ENCODE measurements around the gene MOSMO.
"Not testable (repeated sequence)": the region's sequence is repeated elsewhere in the genome, so short reads cannot be mapped to it uniquely, and the experiment has no call there.

The MOSMO gene

DNA sequence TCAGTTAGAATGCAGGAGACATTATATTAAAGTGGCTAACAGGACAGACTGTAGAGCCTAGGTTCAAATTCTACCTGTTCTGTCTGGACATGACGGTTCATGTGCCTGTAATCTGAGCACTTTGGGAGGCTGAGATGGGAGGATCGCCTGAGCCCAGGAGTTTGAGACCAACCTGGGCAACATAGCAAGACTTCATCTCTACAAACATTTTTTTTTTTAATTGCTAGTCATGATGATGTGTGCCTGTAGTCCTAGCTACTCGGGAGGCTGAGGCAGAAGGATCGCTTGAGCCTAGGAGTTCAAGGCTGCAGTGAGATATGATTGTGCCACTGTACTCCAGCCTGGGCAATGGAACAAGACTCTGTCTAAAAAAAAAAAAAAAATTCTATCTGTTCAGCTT lies 16.9 kb downstream of the MOSMO start:
- H2BK5ac ChIP-seq (ENCODE audit: low read depth, low read length, poor library complexity); H3K27me3 ChIP-seq (ENCODE audit: insufficient read depth, low read length); DNase-seq; H3K27ac ChIP-seq (ENCODE audit: low read depth, low read length); H2BK120ac ChIP-seq (ENCODE audit: insufficient read depth, low read length, poor library complexity); H2BK12ac ChIP-seq (ENCODE audit: low read length); H2AFZ ChIP-seq (ENCODE audit: insufficient read depth, low read length, poor library complexity); H3K23ac ChIP-seq (ENCODE audit: low read length); H3K79me2 ChIP-seq (ENCODE audit: control insufficient read depth, insufficient read depth, low read length, poor library complexity); H3K4me3 ChIP-seq (ENCODE audit: low read depth, low read length); H3K36me3 ChIP-seq (ENCODE audit: control insufficient read depth in 1 of 2, insufficient read depth in 2 of 2, low read length in 2 of 2); H3K9me3 ChIP-seq (ENCODE audit: insufficient read depth, low read depth, low read length); H3K4me2 ChIP-seq (ENCODE audit: low read length); H3K4ac ChIP-seq (ENCODE audit: low read depth, low read length); H3K79me1 ChIP-seq (ENCODE audit: low read length); H4K91ac ChIP-seq (ENCODE audit: low read depth, low read length); H4K8ac ChIP-seq (ENCODE audit: low read depth, low read length); H2AK5ac ChIP-seq (ENCODE audit: low read length); H4K12ac ChIP-seq (ENCODE audit: low read depth, low read length); H3K4me1 ChIP-seq (ENCODE audit: control insufficient read depth in 1 of 2, insufficient read depth in 2 of 2, low read length in 2 of 2); H3K14ac ChIP-seq (ENCODE audit: low read length); H3K18ac ChIP-seq (ENCODE audit: low read length); H3K9ac ChIP-seq (ENCODE audit: low read length): not testable (repeated sequence)
- no CpG with 5 or more reads among the region's 4 CpGs for WGBS (ENCODE audit: extremely low coverage, insufficient coverage, insufficient read length)

DNA sequence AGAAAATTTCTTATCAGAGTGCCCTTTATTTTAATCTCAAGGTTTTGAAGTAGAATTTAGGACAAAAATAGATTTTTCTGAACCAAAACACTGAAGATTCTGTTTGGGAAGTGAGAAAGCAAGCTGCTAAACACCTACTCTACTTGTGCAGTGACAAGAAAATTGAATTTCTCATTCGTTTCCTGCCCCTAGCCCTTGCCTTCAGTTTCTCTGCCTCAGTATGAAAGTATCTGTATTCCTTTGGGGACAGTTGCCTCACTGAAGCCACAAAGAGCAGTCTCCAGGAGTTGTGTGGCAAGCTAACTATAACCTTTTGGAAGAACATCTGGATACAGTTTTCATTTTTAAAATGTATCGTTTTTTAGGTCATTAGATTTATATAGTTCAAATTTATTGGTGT lies 19.7 kb downstream of the MOSMO start:
- H2BK5ac ChIP-seq (ENCODE audit: low read depth, low read length, poor library complexity): no peak overlapping the region
- no peaks in the 10 kb centered on the region for H3K9me3 ChIP-seq (ENCODE audit: insufficient read depth, low read depth, low read length)
- H4K8ac ChIP-seq (ENCODE audit: low read depth, low read length): no peak overlapping the region
- no peak overlapping the region for H3K4me3 ChIP-seq (ENCODE audit: low read depth, low read length)
- no peak overlapping the region for H3K4ac ChIP-seq (ENCODE audit: low read depth, low read length)
- DNase-seq: no peak
- H2AK5ac ChIP-seq (ENCODE audit: low read length): no peak overlapping the region
- WGBS (ENCODE audit: extremely low coverage, insufficient coverage, insufficient read length): no CpG with 5 or more reads among the region's 2 CpGs
- no peak overlapping the region for H2BK12ac ChIP-seq (ENCODE audit: low read length)
- H3K36me3 ChIP-seq (ENCODE audit: control insufficient read depth in 1 of 2, insufficient read depth in 2 of 2, low read length in 2 of 2): no peaks in the 10 kb centered on the region
- no peak overlapping the region for H3K23ac ChIP-seq (ENCODE audit: low read length)
- H3K27me3 ChIP-seq (ENCODE audit: insufficient read depth, low read length): no peaks in the 10 kb centered on the region
- no peak overlapping the region for H3K4me2 ChIP-seq (ENCODE audit: low read length)
- H2BK120ac ChIP-seq (ENCODE audit: insufficient read depth, low read length, poor library complexity): no peak overlapping the region
- H3K27ac ChIP-seq (ENCODE audit: low read depth, low read length): no peak overlapping the region
- no peak overlapping the region for H4K12ac ChIP-seq (ENCODE audit: low read depth, low read length)
- H3K18ac ChIP-seq (ENCODE audit: low read length): no peak overlapping the region
- H3K79me1 ChIP-seq (ENCODE audit: low read length): no peaks in the 10 kb centered on the region
- H3K79me2 ChIP-seq (ENCODE audit: control insufficient read depth, insufficient read depth, low read length, poor library complexity): no peaks in the 10 kb centered on the region
- no peak overlapping the region for H3K9ac ChIP-seq (ENCODE audit: low read length)
- no peak overlapping the region for H4K91ac ChIP-seq (ENCODE audit: low read depth, low read length)
- H3K14ac ChIP-seq (ENCODE audit: low read length): no peak overlapping the region
- H2AFZ ChIP-seq (ENCODE audit: insufficient read depth, low read length, poor library complexity): no peak overlapping the region
- H3K4me1 ChIP-seq (ENCODE audit: control insufficient read depth in 1 of 2, insufficient read depth in 2 of 2, low read length in 2 of 2): no peaks in the 10 kb centered on the region

DNA sequence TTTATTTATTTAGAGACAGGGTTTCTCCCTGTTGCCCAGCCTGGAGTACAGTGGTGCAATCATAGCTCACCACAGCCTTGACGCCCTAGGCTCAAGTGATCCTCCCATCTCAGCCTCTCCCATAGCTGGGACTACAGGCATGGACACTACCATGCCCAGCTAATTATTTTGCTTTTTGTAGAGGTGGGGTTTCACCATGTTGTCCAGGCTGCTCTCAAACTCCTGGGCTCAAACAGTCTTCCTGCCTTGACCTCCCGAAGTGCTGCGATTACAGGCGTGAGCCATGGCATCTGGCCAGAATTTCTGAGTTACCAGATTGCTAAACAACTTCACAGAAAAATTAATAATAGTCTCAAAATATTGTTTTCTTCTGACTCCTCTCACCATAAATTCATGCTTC lies 21.7 kb downstream of the MOSMO start:
- H3K27me3 ChIP-seq (ENCODE audit: insufficient read depth, low read length): no peaks in the 10 kb centered on the region
- H3K27ac ChIP-seq (ENCODE audit: low read depth, low read length): no peak overlapping the region
- H2AK5ac ChIP-seq (ENCODE audit: low read length): no peak overlapping the region
- H3K9ac ChIP-seq (ENCODE audit: low read length): no peak overlapping the region
- no peak overlapping the region for H3K23ac ChIP-seq (ENCODE audit: low read length)
- no peak overlapping the region for H2BK5ac ChIP-seq (ENCODE audit: low read depth, low read length, poor library complexity)
- no peak overlapping the region for H3K4me3 ChIP-seq (ENCODE audit: low read depth, low read length)
- no peaks in the 10 kb centered on the region for H3K4me1 ChIP-seq (ENCODE audit: control insufficient read depth in 1 of 2, insufficient read depth in 2 of 2, low read length in 2 of 2)
- H3K4ac ChIP-seq (ENCODE audit: low read depth, low read length): no peak overlapping the region
- no peak overlapping the region for H4K91ac ChIP-seq (ENCODE audit: low read depth, low read length)
- no peak overlapping the region for H3K18ac ChIP-seq (ENCODE audit: low read length)
- DNase-seq: no peak
- H3K36me3 ChIP-seq (ENCODE audit: control insufficient read depth in 1 of 2, insufficient read depth in 2 of 2, low read length in 2 of 2): no peaks in the 10 kb centered on the region
- H4K12ac ChIP-seq (ENCODE audit: low read depth, low read length): no peak overlapping the region
- H3K79me2 ChIP-seq (ENCODE audit: control insufficient read depth, insufficient read depth, low read length, poor library complexity): no peaks in the 10 kb centered on the region
- H3K14ac ChIP-seq (ENCODE audit: low read length): no peak overlapping the region
- H4K8ac ChIP-seq (ENCODE audit: low read depth, low read length): no peak overlapping the region
- no CpG with 5 or more reads among the region's 4 CpGs for WGBS (ENCODE audit: extremely low coverage, insufficient coverage, insufficient read length)
- H2BK12ac ChIP-seq (ENCODE audit: low read length): no peak overlapping the region
- H3K4me2 ChIP-seq (ENCODE audit: low read length): no peak overlapping the region
- H3K9me3 ChIP-seq (ENCODE audit: insufficient read depth, low read depth, low read length): no peaks in the 10 kb centered on the region
- H2AFZ ChIP-seq (ENCODE audit: insufficient read depth, low read length, poor library complexity): no peak overlapping the region
- no peak overlapping the region for H2BK120ac ChIP-seq (ENCODE audit: insufficient read depth, low read length, poor library complexity)
- no peaks in the 10 kb centered on the region for H3K79me1 ChIP-seq (ENCODE audit: low read length)

DNA sequence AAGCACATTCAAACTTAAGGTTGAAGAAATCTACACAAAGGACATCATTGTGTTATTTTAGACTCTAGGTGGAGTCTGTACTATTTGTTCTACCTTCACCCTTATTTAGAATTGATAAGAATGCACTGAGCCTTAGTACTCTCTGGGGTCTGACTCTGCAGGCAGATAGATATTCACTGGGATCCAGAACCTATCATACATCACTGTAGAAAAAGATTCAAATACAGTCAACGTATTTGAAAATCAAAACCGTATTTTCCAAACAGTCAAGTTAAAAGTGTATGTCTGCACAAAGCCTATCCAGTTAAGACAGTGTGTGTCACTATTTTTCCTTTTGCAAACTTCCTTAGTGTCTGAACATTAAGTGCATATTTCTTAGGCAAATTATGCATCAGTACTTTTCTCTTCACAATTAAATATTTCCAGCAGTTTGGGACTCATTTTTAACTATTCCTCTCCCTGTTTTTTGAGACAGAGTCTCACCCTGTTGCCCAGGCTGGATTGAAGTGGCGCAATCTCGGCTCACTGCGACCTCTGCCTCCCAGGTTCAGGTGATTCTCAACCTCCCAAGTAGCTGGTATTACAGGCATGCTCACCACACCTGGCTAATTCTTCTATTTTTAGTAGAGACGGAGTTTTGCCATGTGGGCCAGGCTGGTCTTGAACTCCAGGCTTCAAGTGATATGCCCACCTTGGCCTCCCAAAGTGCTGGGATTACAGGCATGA lies 22.3 kb downstream of the MOSMO start:
- no peak overlapping the region for H3K14ac ChIP-seq (ENCODE audit: low read length)
- H3K4me2 ChIP-seq (ENCODE audit: low read length): no peak overlapping the region
- no peaks in the 10 kb centered on the region for H3K79me1 ChIP-seq (ENCODE audit: low read length)
- no peak overlapping the region for H3K18ac ChIP-seq (ENCODE audit: low read length)
- H3K27ac ChIP-seq (ENCODE audit: low read depth, low read length): no peak overlapping the region
- no peaks in the 10 kb centered on the region for H3K27me3 ChIP-seq (ENCODE audit: insufficient read depth, low read length)
- H2AK5ac ChIP-seq (ENCODE audit: low read length): no peak overlapping the region
- no peak overlapping the region for H2BK120ac ChIP-seq (ENCODE audit: insufficient read depth, low read length, poor library complexity)
- no peak overlapping the region for H2BK5ac ChIP-seq (ENCODE audit: low read depth, low read length, poor library complexity)
- H4K8ac ChIP-seq (ENCODE audit: low read depth, low read length): no peak overlapping the region
- no peaks in the 10 kb centered on the region for H3K36me3 ChIP-seq (ENCODE audit: control insufficient read depth in 1 of 2, insufficient read depth in 2 of 2, low read length in 2 of 2)
- H4K12ac ChIP-seq (ENCODE audit: low read depth, low read length): no peak overlapping the region
- no peak overlapping the region for H3K4ac ChIP-seq (ENCODE audit: low read depth, low read length)
- H2AFZ ChIP-seq (ENCODE audit: insufficient read depth, low read length, poor library complexity): no peak overlapping the region
- H3K9me3 ChIP-seq (ENCODE audit: insufficient read depth, low read depth, low read length): no peaks in the 10 kb centered on the region
- H3K23ac ChIP-seq (ENCODE audit: low read length): no peak overlapping the region
- H2BK12ac ChIP-seq (ENCODE audit: low read length): no peak overlapping the region
- H3K79me2 ChIP-seq (ENCODE audit: control insufficient read depth, insufficient read depth, low read length, poor library complexity): no peaks in the 10 kb centered on the region
- no peaks in the 10 kb centered on the region for H3K4me1 ChIP-seq (ENCODE audit: control insufficient read depth in 1 of 2, insufficient read depth in 2 of 2, low read length in 2 of 2)
- no peak overlapping the region for H4K91ac ChIP-seq (ENCODE audit: low read depth, low read length)
- peak; percentile 43 to 62 for DNase-seq
- no peak overlapping the region for H3K9ac ChIP-seq (ENCODE audit: low read length)
- no peak overlapping the region for H3K4me3 ChIP-seq (ENCODE audit: low read depth, low read length)
- no CpG with 5 or more reads among the region's 6 CpGs for WGBS (ENCODE audit: extremely low coverage, insufficient coverage, insufficient read length)

All from trophoblast cell (in vitro differentiated cells and primary cell).